ENCODE measurements around the gene ANGPTL2. TPM values are rescaled to one million over a fixed set of nuclear protein-coding genes. Genes with fewer than 3 reads are reported as not detected.

The ANGPTL2 gene
- total RNA-seq, 4 donors from 2014 or later: 5.9 to 12.6 (median 8.7) TPM

- Histone ChIP-seq H3K27me3 (no peaks in the 10 kb centered on the region), H3K9me3 (no peaks in the 10 kb centered on the region), H3K36me3 (peaks cover 0 to 4% of the 10 kb centered on the region in 2 donors), H3K27ac (no peak overlapping the region), H3K4me3 (replicated peaks in 1 of 3) (no peak overlapping the region), H3K4me1 (no peaks in the 10 kb centered on the region)
- TF ChIP-seq CTCF (IDR thresholded peaks at IDR 0.05): no peak
- no peak for TF ChIP-seq POLR2A (IDR thresholded peaks at IDR 0.05)
- DNase-seq: no peak
- WGBS, 2 donors: 95 to 98% methylated on average over 7 of the region's 7 CpGs
- intact Hi-C loops (cut with DNase I): no loop called here
Measured at GRCh38 chr9:127104581-127105311, 17.7 kb downstream of the ANGPTL2 start.

- no peak overlapping the region for H3K27ac ChIP-seq
- WGBS, 2 donors: 93 to 94% methylated on average over 2 of the region's 2 CpGs
- TF ChIP-seq CTCF (IDR thresholded peaks at IDR 0.05) (no peak), POLR2A (IDR thresholded peaks at IDR 0.05) (no peak)
- H3K36me3 ChIP-seq: peaks cover 0 to 4% of the 10 kb centered on the region in 2 donors
- DNase-seq: no peak
- no peaks in the 10 kb centered on the region for H3K27me3 ChIP-seq
- intact Hi-C loops (cut with DNase I): no loop called here
- H3K9me3 ChIP-seq: no peaks in the 10 kb centered on the region
- no peak overlapping the region for H3K4me3 ChIP-seq (replicated peaks in 1 of 3)
- no peaks in the 10 kb centered on the region for H3K4me1 ChIP-seq
Measured at GRCh38 chr9:127102788-127103187, 19.6 kb downstream of the ANGPTL2 start.

GRCh38 chr9:127102176-127102575 lies 20.3 kb downstream of the ANGPTL2 start:
- Histone ChIP-seq H3K27ac (no peak overlapping the region), H3K4me1 (no peaks in the 10 kb centered on the region), H3K4me3 (replicated peaks in 1 of 3) (no peak overlapping the region), H3K9me3 (no peaks in the 10 kb centered on the region), H3K36me3 (no peaks in the 10 kb centered on the region), H3K27me3 (no peaks in the 10 kb centered on the region)
- DNase-seq: no peak
- TF ChIP-seq CTCF (IDR thresholded peaks at IDR 0.05): no peak
- TF ChIP-seq POLR2A (IDR thresholded peaks at IDR 0.05): no peak
- intact Hi-C loops (cut with DNase I): no loop called here

GRCh38 chr9:127099664-127100063 lies 22.8 kb downstream of the ANGPTL2 start:
- H3K9me3 ChIP-seq: no peaks in the 10 kb centered on the region

More at GRCh38 chr9:127099664-127100063, 22.8 kb downstream of the ANGPTL2 start:
- intact Hi-C loops (cut with DNase I): no loop called here
- TF ChIP-seq POLR2A (IDR thresholded peaks at IDR 0.05): no peak
- no peak for TF ChIP-seq CTCF (IDR thresholded peaks at IDR 0.05)
- no peak overlapping the region for H3K4me3 ChIP-seq (replicated peaks in 1 of 3)
- no peak overlapping the region for H3K27ac ChIP-seq
- no peak for DNase-seq
- WGBS, 2 donors: 77 to 81% methylated on average over 3 of the region's 3 CpGs
- no peaks in the 10 kb centered on the region for H3K27me3 ChIP-seq
- H3K4me1 ChIP-seq: no peaks in the 10 kb centered on the region
- no peaks in the 10 kb centered on the region for H3K36me3 ChIP-seq
